ENCODE data around the gene PEPD.

- TF ChIP-seq, protein P1, sequence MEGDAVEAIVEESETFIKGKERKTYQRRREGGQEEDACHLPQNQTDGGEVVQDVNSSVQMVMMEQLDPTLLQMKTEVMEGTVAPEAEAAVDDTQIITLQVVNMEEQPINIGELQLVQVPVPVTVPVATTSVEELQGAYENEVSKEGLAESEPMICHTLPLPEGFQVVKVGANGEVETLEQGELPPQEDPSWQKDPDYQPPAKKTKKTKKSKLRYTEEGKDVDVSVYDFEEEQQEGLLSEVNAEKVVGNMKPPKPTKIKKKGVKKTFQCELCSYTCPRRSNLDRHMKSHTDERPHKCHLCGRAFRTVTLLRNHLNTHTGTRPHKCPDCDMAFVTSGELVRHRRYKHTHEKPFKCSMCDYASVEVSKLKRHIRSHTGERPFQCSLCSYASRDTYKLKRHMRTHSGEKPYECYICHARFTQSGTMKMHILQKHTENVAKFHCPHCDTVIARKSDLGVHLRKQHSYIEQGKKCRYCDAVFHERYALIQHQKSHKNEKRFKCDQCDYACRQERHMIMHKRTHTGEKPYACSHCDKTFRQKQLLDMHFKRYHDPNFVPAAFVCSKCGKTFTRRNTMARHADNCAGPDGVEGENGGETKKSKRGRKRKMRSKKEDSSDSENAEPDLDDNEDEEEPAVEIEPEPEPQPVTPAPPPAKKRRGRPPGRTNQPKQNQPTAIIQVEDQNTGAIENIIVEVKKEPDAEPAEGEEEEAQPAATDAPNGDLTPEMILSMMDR (IDR thresholded peaks at IDR 0.05; ENCODE audit: insufficient read depth, low read length): no peak
- no peak for TF ChIP-seq GABPA (IDR thresholded peaks at IDR 0.05; ENCODE audit: low read depth)
- TF ChIP-seq, protein P2, sequence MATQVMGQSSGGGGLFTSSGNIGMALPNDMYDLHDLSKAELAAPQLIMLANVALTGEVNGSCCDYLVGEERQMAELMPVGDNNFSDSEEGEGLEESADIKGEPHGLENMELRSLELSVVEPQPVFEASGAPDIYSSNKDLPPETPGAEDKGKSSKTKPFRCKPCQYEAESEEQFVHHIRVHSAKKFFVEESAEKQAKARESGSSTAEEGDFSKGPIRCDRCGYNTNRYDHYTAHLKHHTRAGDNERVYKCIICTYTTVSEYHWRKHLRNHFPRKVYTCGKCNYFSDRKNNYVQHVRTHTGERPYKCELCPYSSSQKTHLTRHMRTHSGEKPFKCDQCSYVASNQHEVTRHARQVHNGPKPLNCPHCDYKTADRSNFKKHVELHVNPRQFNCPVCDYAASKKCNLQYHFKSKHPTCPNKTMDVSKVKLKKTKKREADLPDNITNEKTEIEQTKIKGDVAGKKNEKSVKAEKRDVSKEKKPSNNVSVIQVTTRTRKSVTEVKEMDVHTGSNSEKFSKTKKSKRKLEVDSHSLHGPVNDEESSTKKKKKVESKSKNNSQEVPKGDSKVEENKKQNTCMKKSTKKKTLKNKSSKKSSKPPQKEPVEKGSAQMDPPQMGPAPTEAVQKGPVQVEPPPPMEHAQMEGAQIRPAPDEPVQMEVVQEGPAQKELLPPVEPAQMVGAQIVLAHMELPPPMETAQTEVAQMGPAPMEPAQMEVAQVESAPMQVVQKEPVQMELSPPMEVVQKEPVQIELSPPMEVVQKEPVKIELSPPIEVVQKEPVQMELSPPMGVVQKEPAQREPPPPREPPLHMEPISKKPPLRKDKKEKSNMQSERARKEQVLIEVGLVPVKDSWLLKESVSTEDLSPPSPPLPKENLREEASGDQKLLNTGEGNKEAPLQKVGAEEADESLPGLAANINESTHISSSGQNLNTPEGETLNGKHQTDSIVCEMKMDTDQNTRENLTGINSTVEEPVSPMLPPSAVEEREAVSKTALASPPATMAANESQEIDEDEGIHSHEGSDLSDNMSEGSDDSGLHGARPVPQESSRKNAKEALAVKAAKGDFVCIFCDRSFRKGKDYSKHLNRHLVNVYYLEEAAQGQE (IDR thresholded peaks at IDR 0.05; ENCODE audit: insufficient replicate concordance, low read depth): no peak
These were observed 80.3 kb downstream of the PEPD start for GRCh38 chr19:33441277-33441699.

Data from HL-60 (cell line).